SU-DHL-6 (cell line): ENCODE data around the gene PRKCE.

Source experiments
- EZH2phosphoT487 ChIP-seq: fragments of 200-600 bp; sonication (generic), shearing (Covaris generic); conservative IDR thresholded peaks from 2 replicates; pipeline ENCODE4 v1.6.1; 2018; ENCODE audit warnings: mild to moderate bottlenecking, antibody characterized with exemption, low read length, moderate library complexity, mixed read lengths
- TF ChIP-seq, protein P1 (sequence below): fragments of 200-600 bp; sonication (generic); IDR thresholded peaks from one replicate; pipeline ENCODE4 v1.5.1; 2017; ENCODE audit warnings: antibody characterized with exemption, mild to moderate bottlenecking, low read length, moderate library complexity; ENCODE audit not compliant: insufficient read depth, poor library complexity, severe bottlenecking

DNA sequence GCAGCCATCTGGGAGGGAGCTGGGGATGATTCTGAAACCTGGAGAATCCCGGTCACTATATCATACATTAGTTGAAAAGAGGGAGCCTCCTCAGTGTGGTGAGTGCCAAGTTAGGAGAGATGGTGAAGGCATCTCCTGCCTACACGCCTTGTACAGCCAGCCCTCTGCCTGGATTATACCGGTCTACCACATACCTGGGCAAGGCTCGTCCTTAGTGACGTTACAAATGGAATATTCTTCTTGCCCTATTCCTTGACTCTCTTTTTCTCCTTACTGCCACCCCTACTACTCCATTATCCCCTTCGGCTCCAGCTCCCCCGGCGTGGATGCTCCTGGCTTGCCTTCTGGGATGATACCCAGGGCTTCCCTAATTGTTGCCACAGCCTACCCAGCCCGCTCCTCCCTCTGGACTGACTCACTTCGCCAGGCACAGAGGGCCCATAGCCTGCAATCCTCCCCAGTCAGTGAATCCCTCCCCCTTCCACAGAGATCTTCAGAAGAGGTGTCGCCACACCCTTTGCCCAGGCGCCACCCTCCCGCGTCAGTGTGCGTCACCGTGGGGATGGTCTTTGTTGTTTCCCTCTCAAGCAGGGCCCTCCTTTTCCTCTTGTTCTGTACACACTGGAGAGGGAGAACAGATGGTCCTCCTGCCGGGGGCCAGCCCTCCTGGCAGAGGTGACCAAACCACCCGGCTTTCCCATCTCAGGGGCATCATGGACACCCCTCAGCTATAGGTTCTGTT is 530.5 kb downstream of the PRKCE start:
- TF ChIP-seq, protein P1, sequence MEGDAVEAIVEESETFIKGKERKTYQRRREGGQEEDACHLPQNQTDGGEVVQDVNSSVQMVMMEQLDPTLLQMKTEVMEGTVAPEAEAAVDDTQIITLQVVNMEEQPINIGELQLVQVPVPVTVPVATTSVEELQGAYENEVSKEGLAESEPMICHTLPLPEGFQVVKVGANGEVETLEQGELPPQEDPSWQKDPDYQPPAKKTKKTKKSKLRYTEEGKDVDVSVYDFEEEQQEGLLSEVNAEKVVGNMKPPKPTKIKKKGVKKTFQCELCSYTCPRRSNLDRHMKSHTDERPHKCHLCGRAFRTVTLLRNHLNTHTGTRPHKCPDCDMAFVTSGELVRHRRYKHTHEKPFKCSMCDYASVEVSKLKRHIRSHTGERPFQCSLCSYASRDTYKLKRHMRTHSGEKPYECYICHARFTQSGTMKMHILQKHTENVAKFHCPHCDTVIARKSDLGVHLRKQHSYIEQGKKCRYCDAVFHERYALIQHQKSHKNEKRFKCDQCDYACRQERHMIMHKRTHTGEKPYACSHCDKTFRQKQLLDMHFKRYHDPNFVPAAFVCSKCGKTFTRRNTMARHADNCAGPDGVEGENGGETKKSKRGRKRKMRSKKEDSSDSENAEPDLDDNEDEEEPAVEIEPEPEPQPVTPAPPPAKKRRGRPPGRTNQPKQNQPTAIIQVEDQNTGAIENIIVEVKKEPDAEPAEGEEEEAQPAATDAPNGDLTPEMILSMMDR: no peak
- no peak for TF ChIP-seq EZH2phosphoT487
